ENCODE results near the gene CYP1B1. TPM values are rescaled to one million over a fixed set of nuclear protein-coding genes. Genes with fewer than 3 reads are reported as not detected.

CYP1B1 gene
- 3.9 to 5.8 TPM (median 5.1 TPM) in 5 replicates for total RNA-seq (2022; extraction: Qiagen RNA extraction)

DNA sequence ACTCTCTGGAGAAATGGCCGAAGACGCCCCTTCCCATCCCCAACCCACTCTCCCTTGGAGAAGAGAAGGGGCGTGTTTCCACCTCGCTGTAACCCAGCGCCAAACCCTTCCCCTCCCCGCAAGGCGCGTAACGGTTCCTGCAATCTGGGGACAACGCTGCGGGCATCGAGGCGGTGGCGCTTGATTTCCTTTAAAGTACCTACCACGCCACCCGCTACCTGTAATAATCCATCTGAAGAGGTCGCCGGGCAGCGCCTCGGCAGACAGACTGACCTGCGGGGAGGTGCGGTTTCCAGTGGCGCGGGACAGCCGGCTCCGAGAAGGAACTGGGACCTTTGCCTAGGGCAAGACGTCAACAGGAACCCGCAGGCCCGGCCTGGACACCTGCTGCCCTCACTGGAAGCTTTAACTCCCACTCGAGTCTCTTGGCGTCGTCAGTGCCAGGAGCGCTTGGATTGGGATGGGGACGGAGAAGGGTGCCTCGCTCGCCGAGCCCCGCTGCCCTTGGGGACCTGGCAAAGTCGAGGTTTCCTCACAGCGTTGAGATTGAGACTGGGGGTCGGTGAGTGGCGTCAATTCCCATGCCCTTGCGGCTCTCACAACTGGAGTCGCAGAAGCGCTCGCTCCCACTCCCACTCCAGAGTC lies at the start of gene CYP1B1:
Gene CYP1B1, minus strand, starts transcription at position 645 of the 645 bp plus-strand sequence. CDS start 763 bp downstream, outside the sequence.

Other genes starting within 250 kb of the CYP1B1 start
- gene RMDN2, start 150.9 kb downstream of the CYP1B1 start, total RNA-seq (2022; extraction: Qiagen RNA extraction): 4.8 to 5.5 TPM (median 5.0 TPM) in 5 replicates